GM12864 (cell line): Measurements from ENCODE around the gene ATF3.

ENCODE experiments used
- DNase-seq: peaks from one replicate; pipeline ENCODE4 v3.0.0-alpha.2; 2011; ENCODE audit warnings: low read depth
- H3K4me3 ChIP-seq: 2 replicates; pipeline ENCODE4 v1.5.1; 2011; ENCODE audit warnings: mild to moderate bottlenecking, low read depth, low read length, control low read depth
- CTCF ChIP-seq: IDR thresholded peaks from 2 replicates; pipeline ENCODE4 v1.5.1; 2011; ENCODE audit warnings: low read depth, mild to moderate bottlenecking, moderate library complexity, low read length, control low read depth, inconsistent platforms; ENCODE audit errors: missing control alignments

The ATF3 gene

GRCh38 chr1:212578041-212578440 is 30.5 kb upstream of the ATF3 start:
- no peak for DNase-seq
- H3K4me3 ChIP-seq: no peak overlapping the region
- no peak for TF ChIP-seq CTCF

GRCh38 chr1:212581034-212581433 is 27.5 kb upstream of the ATF3 start:
- TF ChIP-seq CTCF: no peak
- H3K4me3 ChIP-seq: no peak overlapping the region
- DNase-seq: no peak

GRCh38 chr1:212582291-212582690 is 26.3 kb upstream of the ATF3 start:
- H3K4me3 ChIP-seq: no peak overlapping the region
- no peak for TF ChIP-seq CTCF
- DNase-seq: no peak

- TF ChIP-seq CTCF: no peak
- DNase-seq: no peak
Observed at GRCh38 chr1:212582808-212583615, 25.5 kb upstream of the ATF3 start.

GRCh38 chr1:212583643-212584042 is 24.9 kb upstream of the ATF3 start:
- no peak for DNase-seq
- no peak for TF ChIP-seq CTCF
- H3K4me3 ChIP-seq: no peak overlapping the region

More at GRCh38 chr1:212582808-212583615, 25.5 kb upstream of the ATF3 start:
- no peak overlapping the region for H3K4me3 ChIP-seq

- H3K4me3 ChIP-seq: no peak overlapping the region
- DNase-seq: no peak
- no peak for TF ChIP-seq CTCF
Observed at GRCh38 chr1:212584092-212584886, 24.3 kb upstream of the ATF3 start.

GRCh38 chr1:212585210-212585609 is 23.4 kb upstream of the ATF3 start:
- TF ChIP-seq CTCF: no peak
- H3K4me3 ChIP-seq: no peak overlapping the region
- DNase-seq: no peak
